Measurements from ENCODE around the gene NRXN3.
A peak's percentile ranks its signal among the peaks of the same experiment; 100 is the strongest.

Gene NRXN3

GRCh38 chr14:78576437-78577166 lies 406.4 kb downstream of the NRXN3 start:
- DNase-seq (ENCODE audit: low read depth in 2 of 2) = no peak

DNA sequence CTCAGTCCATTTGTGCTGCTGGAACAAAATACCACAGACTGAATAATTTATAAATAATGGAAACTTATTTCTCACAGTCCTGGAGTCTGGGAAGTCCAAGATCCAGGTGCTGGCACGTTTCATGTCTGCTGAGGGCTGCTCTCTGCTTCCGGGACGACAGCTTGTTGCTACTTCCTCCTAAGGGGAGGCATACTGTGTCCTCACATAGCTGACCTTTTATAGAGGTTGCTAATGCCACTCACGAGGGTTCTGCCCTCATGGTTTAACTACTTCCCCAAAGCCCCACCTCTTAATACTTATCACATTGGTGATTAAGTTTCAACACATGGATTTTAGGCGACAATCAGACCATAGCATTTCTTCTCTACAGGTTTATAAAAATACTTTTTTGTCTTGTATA lies 411.1 kb downstream of the NRXN3 start:
- DNase-seq (ENCODE audit: low read depth in 2 of 2) = no peak

GRCh38 chr14:78586681-78587080 lies 416.5 kb downstream of the NRXN3 start:
- no peak for DNase-seq (ENCODE audit: low read depth in 2 of 2)

GRCh38 chr14:78588906-78589305 lies 418.7 kb downstream of the NRXN3 start:
- DNase-seq (ENCODE audit: low read depth in 2 of 2) = no peak

DNA sequence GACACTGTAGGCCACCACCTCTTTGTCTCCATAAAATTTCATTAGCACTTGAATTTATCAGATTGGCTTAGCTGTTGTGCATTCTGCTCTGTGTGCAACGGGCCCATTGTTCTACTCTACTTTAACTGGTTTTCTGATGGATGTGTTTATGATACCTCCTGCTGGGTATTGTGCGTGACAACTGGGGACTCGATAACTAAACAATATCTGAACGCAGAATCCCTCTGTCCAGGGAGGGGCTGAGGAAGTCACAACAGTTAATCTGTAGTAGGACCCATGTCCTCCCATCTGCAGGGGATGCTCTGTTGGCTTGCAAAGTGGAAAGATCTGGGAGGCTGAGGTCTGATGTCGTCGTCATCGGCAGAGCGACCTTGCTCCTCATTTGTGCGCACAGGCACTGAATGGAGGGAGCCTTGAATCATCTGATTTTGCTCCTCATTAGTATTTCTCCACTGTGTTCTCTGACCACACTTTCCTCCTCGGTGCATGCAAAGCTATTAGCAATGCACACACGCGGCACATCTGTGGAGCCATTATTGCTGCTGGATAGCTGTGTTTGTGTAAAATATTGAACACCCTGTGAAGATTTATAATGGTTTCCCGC lies 422.5 kb downstream of the NRXN3 start:
- no peak for DNase-seq (ENCODE audit: low read depth in 2 of 2)

- no peak for DNase-seq (ENCODE audit: low read depth in 2 of 2)
Observed at GRCh38 chr14:78593949-78594348, 423.8 kb downstream of the NRXN3 start.

DNA sequence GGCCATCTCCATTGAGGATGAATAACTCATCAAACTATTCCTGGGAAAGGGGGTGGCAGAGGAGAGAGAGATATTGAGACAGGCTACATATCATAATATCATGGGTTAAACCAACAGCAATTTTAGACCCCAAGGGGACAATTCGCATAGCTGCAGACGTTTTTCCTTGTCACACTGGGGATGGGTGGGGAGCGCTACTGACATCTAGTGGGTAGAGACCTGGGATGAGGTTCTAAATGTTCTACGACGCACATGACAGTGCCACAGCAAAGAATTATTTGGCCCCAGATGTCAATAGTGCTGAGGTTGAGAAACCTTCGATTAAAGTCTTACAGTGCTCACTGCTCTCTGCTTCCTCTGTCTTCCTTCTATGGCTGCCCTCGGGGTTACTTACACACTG lies 425.6 kb downstream of the NRXN3 start:
- no peak for DNase-seq (ENCODE audit: low read depth in 2 of 2)

DNA sequence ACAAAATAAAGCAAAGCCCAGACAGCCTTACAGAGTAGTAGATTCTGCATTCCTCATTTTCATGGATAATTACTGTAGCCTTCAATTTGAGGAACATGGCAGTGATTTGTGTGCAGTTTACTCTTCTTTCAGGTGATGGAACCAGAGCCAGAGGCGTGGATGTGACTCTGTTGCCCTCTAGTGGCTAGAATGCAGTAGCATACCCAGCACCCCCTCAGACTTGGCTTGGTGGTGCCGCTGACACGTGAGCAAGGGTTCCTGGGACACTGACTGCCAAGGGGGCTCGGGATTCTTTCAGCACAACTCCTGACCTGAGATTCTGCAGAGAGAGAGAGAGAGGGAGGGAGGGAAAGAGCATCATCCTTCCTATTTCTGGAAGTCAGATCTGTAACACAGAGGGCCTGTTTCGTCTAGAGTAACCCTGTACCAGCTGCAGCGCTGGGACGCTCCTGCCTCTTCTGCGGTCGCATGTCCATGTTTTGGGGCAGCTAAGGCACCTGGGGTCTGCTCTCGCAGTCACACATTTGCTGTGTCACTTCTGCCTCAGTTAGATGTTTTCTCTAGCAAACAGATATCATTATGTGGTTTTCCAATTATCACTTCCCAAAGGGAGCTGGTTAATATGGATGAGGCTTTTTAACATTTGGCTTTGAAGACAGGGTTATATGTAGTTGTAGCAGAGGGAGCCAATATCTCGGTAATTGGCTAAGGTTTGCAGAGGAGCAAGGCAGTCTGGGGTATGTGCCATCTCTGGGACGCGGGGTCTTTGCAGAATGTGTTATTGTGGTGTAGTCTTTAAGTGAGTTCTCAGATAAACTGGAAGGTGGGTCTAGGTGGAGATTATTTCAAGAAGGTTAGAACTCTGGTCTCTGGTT lies 428.1 kb downstream of the NRXN3 start:
- DNase-seq (ENCODE audit: low read depth in 2 of 2) = peak in 1 of 2 experiments; percentile 32

GRCh38 chr14:78605025-78605762 lies 435.0 kb downstream of the NRXN3 start:
- DNase-seq (ENCODE audit: low read depth in 2 of 2) = no peak

DNA sequence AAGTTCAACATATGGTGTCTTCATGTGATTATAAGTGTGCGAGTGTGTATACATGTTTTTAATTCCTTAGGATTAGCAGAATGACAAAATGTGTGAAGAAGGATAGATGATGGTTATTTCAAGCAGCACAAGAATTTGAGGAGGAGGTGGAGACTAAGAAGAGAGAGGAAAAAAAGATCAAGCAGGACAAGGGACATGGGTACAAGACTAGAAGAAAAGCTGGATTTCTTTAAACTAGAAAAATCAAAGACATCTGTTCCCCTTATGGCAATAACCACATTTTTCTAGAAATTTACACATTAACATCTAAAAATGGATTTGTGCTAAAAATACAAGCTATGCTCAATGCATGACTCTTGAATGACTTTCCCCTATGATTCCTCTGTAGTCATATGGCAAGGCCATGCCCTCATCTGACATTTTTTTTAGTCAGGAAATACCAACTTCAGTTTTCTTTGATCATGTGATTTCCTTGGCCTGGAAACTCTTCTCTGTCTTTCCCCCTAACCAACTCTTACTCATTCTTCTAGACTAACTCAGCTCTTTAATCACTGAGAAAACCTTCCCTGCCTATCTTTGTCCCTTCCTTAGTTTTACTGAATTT lies 435.8 kb downstream of the NRXN3 start:
- no peak for DNase-seq (ENCODE audit: low read depth in 2 of 2)

DNA sequence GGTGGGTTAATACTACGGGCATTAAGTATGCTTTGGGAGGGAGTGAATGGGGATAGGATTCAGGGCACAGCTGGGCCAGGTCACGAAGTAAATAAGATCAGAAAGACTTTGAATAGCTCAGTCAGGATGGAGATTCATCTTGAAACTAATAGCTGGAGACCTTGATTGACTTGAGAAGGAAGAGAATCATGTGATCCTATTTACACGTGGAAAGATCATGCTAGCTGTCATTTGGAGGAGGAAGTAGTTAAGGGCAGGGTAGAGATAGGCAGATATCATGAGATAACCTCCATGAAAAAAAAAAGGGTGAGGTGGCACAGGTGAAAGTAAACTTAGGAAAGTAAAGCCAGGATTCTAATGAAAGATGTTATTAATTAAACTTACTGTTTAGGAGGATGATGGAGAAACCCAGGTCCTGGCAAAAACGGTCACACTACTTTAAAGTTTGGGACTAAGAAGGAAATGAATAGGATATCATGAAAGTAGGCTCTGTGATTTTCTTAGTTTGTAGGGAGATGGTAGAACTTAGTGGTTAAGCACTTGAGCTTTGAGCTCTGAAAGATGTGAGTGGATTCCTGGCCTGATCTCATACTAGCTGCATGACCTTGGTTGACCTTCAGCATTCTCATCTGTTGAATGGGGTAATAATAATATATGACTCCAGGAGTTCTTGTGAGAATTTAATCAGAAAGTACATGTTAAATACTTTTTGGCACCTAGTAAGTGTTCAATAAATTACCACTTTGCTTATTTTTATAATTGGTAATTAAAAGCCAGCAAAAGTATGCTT lies 439.0 kb downstream of the NRXN3 start:
- DNase-seq (ENCODE audit: low read depth in 2 of 2) = no peak

- no peak for DNase-seq (ENCODE audit: low read depth in 2 of 2)
Observed at GRCh38 chr14:78610994-78611393, 440.8 kb downstream of the NRXN3 start.

DNA sequence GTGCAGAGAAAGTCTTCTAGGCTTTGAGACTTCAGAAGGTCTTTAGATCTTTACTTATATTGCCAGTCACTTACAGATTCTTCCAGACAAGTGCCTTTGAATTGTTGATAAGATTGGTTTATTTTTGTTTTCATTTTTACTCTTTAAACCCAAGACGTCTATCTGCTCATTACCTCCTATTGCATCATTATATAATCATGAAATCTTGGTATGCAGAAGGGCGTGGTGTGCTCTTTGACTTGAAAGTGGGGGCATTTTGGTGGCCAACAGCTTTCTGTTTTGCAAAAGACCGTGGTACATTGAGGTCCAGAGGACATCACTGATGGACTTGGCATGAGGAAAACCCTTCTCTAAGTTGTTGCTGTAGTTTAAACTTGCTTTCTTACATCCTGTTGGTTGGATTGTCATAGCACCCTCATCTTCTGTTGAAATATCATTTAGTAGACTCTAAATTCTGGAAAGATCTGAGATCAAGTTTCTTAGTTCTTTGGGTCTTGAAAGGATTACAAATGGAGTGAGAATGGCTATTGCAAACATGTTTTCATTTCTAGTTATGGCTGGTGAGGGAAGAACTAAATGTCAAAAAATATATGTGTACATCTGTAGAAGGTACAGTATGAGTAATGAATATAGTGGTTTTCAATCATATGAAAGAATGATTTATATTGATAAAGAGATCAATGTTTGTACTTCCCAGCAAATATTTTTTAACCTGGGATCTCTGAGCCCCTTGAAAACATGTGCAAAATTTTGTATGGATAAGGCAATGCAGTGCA lies 441.8 kb downstream of the NRXN3 start:
- DNase-seq (ENCODE audit: low read depth in 2 of 2) = no peak

DNA sequence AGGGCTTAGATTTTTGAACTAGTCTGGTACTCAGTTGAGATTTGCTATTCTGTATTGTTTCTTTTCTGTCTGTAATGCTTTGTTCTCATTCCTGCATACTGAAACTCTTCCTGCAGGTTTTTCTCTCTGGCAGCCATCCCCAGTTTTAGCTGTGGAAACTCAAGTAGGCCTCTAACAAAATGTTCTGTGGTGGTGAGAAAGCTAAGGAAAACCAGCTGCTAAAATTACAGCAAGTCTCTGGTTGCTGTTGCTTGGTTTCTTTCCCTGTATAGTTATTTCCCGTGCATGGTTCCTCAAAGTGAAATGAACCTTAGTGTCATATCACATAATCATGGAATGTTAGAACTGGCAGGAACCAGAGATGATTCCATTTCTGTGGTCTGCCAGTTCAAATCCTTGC lies 442.5 kb downstream of the NRXN3 start:
- no peak for DNase-seq (ENCODE audit: low read depth in 2 of 2)

DNA sequence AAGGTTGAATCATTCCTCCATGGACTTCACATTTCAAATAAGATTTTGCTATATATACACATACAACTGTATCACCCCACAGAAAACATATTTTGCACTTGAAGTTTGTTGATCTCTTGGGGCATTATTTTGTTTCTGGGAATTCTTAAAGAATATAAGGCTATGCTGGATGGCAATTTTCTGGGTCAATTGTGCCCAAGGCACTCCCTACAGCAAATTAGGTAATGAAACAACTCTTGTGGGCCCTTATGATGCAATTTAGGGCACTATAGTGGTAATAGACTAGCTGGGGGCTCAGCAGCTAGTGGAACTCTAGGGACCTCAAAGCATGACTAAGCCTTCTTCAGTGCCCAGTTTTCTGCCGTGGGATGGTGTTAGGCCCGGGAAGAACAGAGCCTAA lies 444.4 kb downstream of the NRXN3 start:
- DNase-seq (ENCODE audit: low read depth in 2 of 2) = no peak

DNA sequence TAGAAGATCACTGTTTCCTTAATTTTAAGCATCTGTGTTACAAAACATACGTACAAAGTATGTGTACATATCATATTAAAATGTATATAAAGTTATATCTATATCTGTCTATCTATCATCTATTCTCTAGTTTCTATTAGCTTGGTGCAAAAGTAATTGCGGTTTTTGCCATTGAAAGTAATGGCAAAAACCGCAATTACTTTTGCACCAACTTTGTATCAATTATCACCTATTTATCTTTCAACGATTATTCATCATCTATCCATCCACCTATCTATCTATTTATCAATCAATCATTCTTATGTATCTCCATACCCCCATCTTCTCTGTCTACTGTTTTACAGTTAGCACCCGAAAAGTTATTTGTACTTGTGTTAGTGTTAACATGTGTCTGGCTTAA lies 447.6 kb downstream of the NRXN3 start:
- no peak for DNase-seq (ENCODE audit: low read depth in 2 of 2)

DNA sequence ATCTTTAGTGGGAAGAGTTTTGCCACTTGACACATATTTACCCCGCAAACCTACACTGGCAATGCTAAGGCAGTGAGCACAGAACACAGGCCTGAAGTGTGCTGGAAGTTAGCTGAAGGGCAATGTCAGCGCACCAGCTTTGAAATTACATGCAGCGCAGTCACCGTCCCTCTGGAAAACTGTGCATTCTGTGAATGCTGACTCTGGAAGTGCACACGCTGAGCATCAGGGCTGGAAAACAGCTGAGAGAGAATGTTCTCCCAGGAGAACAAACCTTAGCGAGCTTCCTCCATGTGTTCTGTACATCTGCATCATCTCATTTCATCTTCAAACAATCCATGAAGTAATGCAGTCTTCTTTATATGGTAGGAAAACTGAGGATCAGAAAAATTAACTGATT lies 448.2 kb downstream of the NRXN3 start:
- DNase-seq (ENCODE audit: low read depth in 2 of 2) = no peak

- no peak for DNase-seq (ENCODE audit: low read depth in 2 of 2)
Observed at GRCh38 chr14:78627114-78627513, 456.9 kb downstream of the NRXN3 start.

DNA sequence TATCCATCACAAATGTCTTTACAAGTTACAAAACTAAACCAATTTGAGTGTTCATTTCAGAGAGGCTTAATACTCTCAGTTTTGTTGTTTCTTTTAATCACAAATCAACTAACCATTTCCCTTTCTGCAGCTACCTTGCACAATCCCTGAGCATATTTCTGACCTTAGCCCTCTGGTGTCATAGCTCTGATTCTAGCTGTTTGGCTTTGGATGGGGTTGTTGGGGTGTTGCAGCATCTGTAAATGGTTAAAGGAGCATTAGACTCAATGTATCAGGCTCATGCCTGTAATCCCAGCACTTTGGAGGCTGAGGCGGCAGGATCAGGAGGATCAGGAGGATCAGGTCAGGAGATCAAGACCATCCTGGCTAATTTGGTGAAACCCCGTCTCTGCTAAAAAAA lies 461.4 kb downstream of the NRXN3 start:
- DNase-seq (ENCODE audit: low read depth in 2 of 2) = no peak

- no peak for DNase-seq (ENCODE audit: low read depth in 2 of 2)
Observed at GRCh38 chr14:78633752-78634151, 463.6 kb downstream of the NRXN3 start.
